Type B pancreatic cell (in vitro differentiated cells): Measurements from ENCODE around the gene SFXN5. TPM values are rescaled to one million over a fixed set of nuclear protein-coding genes. Genes with fewer than 3 reads are reported as not detected.

Experiments used
- DNase-seq: peaks from one replicate; pipeline ENCODE4 v3.0.0; 2021; ENCODE audit warnings: mixed read lengths; ENCODE audit not compliant: unreplicated experiment; ENCODE audit errors: extremely low spot score
- H3K27ac Mint-ChIP-seq: 2 replicates; pipeline ENCODE4 v1.8.0; 2021; ENCODE audit warnings: mild to moderate bottlenecking, mixed read lengths
- H3K27me3 Mint-ChIP-seq: 2 replicates; pipeline ENCODE4 v1.8.0; 2021; ENCODE audit warnings: mixed read lengths
- H3K36me3 Mint-ChIP-seq: 2 replicates; pipeline ENCODE4 v1.8.0; 2021; ENCODE audit warnings: mixed read lengths
- H3K4me1 Mint-ChIP-seq: one replicate; pipeline ENCODE4 v1.8.0; 2021; ENCODE audit warnings: mixed read lengths; ENCODE audit not compliant: unreplicated experiment
- H3K4me3 Mint-ChIP-seq: 2 replicates; pipeline ENCODE4 v1.8.0; 2021; ENCODE audit warnings: mild to moderate bottlenecking, mixed read lengths
- H3K9me3 Mint-ChIP-seq: 2 replicates; pipeline ENCODE4 v1.8.0; 2021; ENCODE audit warnings: mixed read lengths
- CTCF ChIP-seq: fragments of 200-600 bp; sonication (generic); conservative IDR thresholded peaks from 2 replicates; pipeline ENCODE4 v1.5.0; 2021; ENCODE audit warnings: antibody characterized with exemption, mild to moderate bottlenecking
- total RNA-seq: library from RNA; stranded (reverse); gene quantifications from 2 replicates; pipeline ENCODE4 v1.2.1, GENCODE V29; 2021; ENCODE audit warnings: low replicate concordance

Gene SFXN5
- total RNA-seq, 1 donor from 2014 or later: 27.3 TPM

GRCh38 chr2:73082523-73083410, 11.3 kb upstream of the SFXN5 start:
- Mint-ChIP-seq H3K27me3 (no peaks in the 10 kb centered on the region), H3K4me3 (no peak overlapping the region), H3K4me1 (peaks cover 9% of the 10 kb centered on the region), H3K27ac (no peak overlapping the region), H3K36me3 (peaks cover 7% of the 10 kb centered on the region), H3K9me3 (no peaks in the 10 kb centered on the region)
- TF ChIP-seq CTCF: no peak
- no peak for DNase-seq

- Mint-ChIP-seq H3K9me3 (no peaks in the 10 kb centered on the region), H3K4me3 (no peak overlapping the region), H3K36me3 (peaks cover 7% of the 10 kb centered on the region), H3K27me3 (no peaks in the 10 kb centered on the region), H3K4me1 (peaks cover 9% of the 10 kb centered on the region), H3K27ac (no peak overlapping the region)
- TF ChIP-seq CTCF: no peak
- no peak for DNase-seq
Measured at GRCh38 chr2:73081181-73081671, 9.7 kb upstream of the SFXN5 start.

- Mint-ChIP-seq H3K9me3 (no peaks in the 10 kb centered on the region), H3K27ac (no peak overlapping the region), H3K4me1 (peaks cover 9% of the 10 kb centered on the region), H3K27me3 (no peaks in the 10 kb centered on the region), H3K4me3 (no peak overlapping the region), H3K36me3 (peaks cover 7% of the 10 kb centered on the region)
- DNase-seq: no peak
- no peak for TF ChIP-seq CTCF
Measured at GRCh38 chr2:73080321-73081131, 9.0 kb upstream of the SFXN5 start.

- no peaks in the 10 kb centered on the region for H3K27me3 Mint-ChIP-seq
- no peak for DNase-seq
- H3K27ac Mint-ChIP-seq: no peak overlapping the region
- H3K4me3 Mint-ChIP-seq: no peak overlapping the region
- H3K4me1 Mint-ChIP-seq: peaks cover 5% of the 10 kb centered on the region
- TF ChIP-seq CTCF: no peak
- no peaks in the 10 kb centered on the region for H3K9me3 Mint-ChIP-seq
- H3K36me3 Mint-ChIP-seq: peaks cover 7% of the 10 kb centered on the region
Measured at GRCh38 chr2:73079636-73080035, 8.1 kb upstream of the SFXN5 start.

GRCh38 chr2:73078457-73079411, 7.2 kb upstream of the SFXN5 start:
- Mint-ChIP-seq H3K4me3 (no peak overlapping the region), H3K27me3 (no peaks in the 10 kb centered on the region), H3K9me3 (no peaks in the 10 kb centered on the region), H3K27ac (peak overlapping the region; percentile 16), H3K36me3 (peaks cover 3% of the 10 kb centered on the region), H3K4me1 (no peaks in the 10 kb centered on the region)
- DNase-seq: no peak
- TF ChIP-seq CTCF: no peak
